ENCODE measurements around the gene ETV6.

Gene ETV6

DNA sequence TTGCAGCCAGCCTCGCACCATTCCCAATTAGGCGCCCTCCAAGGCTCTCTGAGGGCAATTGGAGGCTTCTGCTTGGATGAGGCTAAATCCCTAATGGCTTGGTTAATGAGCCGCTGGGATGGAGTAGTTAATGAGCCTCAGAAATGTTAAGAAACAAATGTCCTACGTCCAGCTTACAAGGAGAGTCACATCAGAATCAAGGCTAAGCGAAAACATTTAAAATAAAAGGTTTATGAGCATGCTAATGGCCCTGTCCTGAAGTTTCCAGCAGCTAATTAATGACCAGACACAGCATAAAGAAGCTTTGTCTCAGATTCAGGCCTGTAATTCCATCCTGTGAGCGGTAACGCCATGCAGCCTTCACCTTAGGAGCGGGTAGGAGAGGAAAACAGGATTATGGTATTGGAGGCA is 220.6 kb downstream of the ETV6 start:
- no peak for DNase-seq

DNA sequence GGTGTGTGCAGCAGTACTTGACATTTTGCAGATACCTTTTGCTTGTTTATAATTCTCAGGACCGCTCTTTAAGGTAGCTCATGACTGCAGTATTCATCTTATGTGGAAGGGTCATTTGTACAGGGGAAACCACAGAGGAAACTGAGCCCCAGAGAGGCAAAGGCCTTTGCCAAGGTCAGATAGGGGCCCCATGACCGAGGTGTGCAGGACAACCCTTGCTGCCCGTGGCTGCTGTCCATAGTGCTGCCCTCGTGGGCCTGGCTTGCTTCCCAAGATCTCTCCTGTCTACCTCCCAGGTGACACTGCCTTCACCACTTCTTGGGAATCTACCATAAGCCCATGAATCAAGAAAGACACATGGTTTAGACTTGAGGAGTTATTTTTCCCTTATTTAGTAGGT is 222.6 kb downstream of the ETV6 start:
- DNase-seq, result no peak

DNA sequence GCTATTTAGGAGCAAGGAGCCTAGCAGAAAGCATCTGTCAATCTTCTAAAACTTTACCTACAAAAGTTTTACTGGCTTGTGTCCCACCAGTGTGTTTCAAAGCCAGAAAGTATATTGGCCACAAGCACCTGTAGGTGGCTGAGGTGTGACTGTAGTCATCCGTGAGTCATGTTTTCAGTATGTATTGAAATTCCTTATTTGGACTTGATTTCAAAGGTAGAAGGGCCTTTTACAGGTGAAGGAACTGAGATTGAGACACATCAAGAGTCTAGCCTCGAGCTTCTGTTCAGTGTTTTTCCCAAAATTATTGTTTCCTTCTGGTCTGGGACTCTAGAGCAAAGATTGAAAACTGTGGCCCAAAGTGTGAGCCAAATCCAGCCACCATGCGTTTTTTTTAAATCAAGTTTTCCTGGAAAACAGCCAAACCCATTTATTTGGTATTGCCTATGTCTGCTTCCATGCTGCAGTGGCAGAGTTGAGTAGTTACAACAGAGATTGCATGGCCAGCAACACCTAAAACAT is 226.0 kb downstream of the ETV6 start:
- DNase-seq, result no peak

DNA sequence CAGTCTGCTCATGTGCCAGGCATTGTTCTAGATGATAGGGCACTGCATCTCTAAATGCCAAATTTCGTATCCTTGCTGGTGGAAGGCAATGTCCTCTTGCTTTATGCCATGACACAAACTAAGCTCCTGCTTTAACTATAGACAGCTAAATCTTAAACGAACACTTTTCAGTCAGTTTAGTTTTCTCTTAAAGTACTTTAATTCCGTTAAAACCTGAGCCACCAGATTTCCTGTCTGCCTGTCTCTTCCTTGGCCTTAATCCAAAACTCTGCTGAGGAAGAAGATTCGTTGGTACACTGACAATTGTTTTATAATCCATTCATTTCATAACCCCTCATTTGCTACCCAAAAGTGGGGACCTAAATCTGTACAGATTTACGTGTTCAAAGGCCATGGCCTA is 226.8 kb downstream of the ETV6 start:
- no peak for DNase-seq

DNA sequence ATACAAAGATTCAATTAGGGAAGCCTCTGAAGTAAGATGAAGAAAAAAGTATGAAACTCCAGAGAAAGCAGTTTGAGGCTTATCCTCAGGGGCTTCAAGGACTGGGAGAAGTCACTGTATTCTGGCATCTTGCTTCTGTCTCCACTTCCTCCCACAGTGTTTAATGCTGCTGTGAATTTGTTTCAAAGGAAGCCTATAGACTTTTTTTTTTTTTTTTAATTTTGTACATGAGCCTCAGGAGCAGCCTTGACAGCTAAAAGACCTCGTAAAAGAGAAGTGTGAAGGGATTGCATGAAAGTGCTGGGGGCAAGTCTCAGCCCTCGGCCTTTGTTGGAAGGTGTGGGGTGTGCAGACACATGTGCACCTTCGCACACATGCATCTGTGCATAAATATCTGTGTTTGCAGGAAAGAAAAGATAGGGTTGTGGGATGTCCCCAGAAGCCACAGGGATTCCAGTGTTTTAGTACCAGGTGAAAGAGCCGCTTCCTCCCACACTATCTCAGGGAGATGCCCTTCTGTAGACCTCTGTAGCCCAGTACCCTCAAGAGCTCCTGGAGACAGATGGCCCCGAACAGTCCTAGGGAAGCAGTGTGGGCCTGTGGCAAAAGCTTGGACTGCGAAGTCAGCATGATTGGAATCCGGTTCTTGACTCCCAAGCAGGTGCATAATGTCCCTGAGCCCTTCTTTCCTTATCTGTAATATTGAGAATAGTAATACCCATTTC is 227.8 kb downstream of the ETV6 start:
- DNase-seq, result no peak

DNA sequence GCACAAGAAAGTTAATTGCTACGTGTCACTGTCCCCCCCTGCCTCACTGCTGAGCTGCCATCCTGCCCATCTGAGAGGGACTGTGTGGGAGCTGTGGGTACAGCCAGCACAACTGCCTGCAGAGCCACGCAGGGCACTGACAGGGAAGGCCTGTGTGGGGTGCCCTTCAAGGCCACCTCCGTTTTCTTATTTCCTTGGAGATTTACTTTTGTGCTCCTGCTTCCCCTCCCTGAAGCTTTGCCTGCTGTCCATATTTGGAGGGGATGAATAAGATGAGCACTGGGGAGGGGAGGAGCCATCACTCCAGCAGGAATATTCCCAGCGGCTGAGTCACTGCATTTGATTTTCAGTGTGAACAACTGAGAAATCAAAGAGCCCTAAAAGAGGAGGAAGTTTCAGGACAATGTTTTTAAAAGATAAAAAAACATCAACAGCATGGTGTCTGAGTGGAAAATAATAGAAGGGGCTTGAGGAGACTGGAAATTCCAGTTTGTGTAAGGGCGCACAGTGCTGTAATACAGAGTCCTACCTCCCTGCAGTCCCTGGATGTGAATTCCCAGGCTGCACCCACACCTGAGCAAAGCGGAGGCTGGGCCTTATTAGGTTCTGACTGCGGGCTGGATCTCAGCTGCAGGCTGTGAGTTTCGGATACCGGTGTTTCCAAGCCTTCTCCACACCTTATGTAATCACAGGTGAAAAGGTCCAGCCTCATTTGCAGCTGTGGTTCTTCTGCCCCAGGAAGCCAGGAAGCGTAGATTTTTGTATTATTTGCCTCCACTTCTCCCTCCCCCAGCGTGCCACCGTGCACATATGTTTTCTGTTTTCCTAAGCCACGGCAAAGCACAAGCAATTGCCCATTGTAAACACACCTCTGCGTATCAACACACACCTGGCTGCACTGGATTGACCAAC is 228.7 kb downstream of the ETV6 start:
- DNase-seq, result no peak

DNA sequence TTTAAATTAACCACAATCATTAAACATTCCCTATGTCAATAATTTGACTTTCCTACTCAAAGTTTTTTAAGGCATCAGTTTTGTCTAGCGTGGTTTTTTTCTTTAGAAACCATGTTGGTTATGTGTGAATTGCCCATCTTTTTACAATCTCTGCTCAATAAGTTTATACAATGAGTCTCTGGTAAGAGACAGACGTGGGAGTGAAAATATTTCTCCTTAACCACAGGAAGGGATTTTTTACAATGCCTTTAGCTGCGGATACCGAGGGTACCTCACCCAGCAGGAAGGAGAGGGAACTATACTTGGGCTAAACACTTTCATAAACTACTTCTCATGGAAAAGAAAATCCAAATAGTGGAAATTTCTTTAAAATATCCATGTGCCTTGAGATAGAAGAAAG is 229.8 kb downstream of the ETV6 start:
- no peak for DNase-seq

DNA sequence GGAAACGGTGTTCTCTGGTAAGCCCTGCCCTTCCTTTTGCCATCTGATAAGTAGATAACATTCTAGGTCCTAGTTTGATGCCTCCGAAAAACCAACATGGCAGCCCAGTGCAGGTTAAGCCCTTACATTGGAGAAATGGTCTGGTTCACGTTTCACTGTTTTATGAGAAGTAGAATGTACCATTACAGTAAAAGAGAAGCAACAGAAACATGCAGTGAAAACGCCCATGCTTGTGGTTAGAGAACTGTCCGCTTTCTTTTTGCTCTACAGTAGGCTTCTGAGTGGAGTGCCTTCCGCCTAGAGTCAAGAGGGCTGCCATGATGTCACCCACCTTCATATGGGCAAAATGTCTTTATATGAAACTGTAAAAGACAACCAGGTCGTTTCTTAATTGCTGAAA is 230.9 kb downstream of the ETV6 start:
- DNase-seq, result no peak

DNA sequence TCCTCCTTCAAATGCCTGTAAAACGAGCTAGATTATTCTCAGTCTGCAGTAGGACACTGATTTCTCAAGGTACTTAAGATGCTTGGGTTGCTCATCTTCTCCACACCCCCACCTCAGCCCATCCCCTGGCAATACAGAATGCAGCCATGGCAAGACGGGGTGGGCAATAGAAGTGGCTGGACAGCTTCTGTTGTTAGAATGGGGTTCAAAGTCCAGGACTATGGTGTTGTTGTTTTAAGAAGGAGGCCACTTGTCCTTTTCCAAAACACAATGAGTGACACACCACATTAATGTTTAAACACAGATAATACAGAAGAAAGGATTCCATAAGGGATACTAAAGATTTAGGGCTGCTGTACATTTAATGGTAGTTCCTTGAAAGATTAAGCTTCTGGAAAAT is 232.4 kb downstream of the ETV6 start:
- DNase-seq, result no peak

DNA sequence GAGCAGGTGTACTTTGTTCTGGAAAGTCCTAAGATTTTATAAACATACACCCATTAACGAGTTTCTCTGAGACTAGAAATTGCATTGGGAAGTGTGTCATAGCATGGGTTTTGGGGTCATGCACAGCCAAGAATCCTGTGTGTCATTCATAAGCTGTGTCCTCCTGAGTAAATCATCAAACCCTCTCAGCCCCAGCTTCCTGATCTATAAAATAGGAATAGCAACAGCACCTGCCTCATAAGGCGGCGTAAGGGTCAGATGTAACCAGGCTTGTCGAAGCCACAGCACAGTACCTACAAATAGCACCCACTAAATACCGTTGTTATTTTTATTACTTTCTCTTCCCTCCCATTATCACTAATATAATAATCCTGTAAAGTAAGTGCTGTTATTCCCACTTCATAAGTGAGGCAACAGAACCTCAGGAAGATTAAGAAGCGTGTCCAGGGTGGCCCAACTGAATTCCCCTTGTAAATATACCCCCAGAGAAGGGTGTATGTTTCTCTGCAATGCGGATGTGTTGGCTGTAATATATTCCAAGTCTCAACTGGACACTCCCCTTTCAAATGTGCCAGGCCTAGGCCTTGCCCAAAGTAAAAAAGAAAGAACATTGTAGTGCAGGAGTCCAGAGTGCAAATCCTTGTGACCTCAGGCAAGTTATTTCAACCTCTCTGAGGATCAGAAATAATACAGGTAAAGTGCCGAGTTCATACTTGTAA is 233.0 kb downstream of the ETV6 start:
- DNase-seq, result no peak

DNA sequence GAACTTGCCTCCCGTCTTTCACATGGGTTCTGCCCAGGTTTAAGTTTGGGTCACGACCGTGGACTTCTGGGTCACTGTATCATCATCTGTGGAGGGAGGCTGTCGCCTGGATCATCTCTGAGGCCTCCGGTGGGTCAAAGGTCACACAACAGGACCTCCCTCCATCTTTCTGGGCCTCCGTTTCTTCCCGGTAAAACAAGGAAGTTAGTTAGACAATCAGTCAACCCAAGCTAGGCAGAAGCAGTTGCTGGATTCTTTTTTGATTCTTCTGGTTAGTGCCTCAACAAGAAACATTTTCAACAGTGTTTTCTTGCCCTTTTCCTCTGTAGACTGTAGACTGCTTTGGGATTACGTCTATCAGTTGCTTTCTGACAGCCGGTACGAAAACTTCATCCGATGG is 234.6 kb downstream of the ETV6 start:
- no peak for DNase-seq

DNA sequence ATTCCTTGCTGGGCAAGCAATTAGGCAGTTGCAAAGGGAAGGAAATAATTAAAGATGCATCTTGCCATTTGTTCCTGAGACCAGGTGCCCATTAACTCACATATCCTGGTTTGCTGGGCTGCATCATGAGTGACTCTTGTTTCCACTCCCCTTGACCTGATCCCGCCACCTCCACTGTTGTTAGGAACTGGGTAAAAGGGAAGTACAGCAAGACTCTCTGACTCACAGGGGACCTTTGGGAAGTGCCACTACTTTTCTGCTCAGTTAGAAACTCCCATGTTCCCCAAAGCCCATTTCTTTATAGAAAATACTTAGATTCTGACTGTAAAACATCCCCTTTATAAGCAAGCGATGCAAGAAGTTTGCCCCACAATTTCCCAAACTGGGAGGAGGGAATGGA is 235.2 kb downstream of the ETV6 start:
- no peak for DNase-seq

DNA sequence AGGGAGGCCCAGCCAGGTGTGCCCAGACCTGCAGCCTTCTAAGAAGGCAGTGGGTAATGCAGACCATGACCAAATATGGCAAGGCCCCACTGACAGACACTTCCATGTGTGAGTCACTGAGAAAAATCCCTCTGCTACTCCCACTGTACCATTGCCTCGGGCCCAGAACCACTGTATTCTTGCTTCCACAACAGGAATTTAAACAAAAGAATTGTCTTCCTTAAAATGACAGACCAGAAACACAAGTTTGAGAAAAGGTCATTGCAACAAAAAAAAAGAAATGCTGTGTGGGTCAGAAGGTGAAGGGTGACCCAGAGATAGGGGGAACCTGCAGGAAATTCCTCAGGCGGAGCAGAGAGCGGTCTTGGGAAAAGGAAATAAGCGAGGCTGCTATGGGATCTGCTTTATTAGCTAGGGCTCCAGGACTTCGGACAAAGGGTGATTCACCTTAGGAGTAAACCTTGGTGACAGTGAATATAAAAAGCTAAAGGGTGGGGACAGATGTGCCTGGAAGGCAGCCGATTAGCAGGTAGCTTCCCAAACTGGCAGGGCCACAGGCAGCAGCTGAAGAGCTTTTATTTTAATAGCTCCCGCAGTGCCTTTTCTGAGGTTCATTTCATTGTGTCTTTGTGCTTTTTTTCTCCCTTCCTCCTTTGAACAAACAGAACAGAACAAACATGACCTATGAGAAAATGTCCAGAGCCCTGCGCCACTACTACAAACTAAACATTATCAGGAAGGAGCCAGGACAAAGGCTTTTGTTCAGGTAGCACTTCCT is 236.0 kb downstream of the ETV6 start:
- no peak for DNase-seq

DNA sequence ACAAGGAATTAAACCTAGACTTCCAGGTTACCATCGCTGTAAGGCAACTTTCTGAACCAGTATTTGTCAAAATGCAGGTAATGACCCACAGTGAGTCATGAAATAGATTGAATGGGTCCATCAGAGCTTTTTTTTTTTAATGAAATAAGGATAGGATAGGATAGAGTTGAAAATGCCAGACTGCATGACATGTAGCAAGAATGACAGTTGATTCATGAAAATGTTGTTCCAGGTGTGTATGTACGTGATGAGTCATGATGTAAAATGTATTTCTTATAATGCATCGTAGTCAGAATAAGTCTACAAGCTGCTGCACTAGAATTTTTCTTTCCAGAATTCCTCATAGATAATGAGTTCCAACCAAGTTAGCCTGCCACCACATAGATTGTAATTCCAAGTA is 236.9 kb downstream of the ETV6 start:
- no peak for DNase-seq

DNA sequence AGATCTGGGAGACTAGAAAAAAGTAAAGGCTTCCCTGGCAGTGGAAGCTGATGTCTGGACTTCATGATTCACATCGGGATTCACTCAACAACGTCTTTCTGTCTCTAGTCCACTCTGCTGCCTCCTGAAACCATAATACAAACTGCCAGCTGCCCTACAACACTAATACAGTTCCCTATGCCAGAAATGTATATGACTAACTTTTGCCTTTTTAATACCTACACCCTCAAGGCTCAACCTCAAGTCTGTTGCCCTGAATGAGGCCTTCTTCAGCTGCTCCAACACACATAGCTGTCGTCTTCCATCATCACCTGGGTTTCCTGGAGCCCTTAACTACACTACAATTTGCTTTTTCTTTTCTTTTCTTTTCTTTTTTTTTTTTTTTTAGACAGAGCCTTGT is 238.6 kb downstream of the ETV6 start:
- no peak for DNase-seq

DNA sequence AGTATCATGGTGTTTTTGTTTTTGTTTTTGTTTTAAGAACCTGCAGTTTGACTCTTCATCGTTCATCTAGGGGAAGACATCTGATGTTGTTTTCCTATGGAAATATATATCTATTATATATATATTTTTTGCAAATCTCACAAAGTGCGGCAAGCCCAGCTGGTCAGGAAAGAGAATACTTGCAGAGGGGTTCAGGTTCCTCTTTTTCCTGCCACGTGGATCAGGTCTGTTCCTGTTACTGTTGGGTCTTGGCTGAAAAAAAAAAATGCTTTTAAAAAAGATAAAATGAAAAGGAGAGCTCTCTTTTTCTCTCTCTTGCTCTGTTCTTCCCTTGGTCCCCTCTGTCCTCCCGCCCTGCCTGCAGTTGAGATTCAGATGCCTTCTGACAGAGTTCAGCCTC is 241.9 kb downstream of the ETV6 start:
- no peak for DNase-seq

DNA sequence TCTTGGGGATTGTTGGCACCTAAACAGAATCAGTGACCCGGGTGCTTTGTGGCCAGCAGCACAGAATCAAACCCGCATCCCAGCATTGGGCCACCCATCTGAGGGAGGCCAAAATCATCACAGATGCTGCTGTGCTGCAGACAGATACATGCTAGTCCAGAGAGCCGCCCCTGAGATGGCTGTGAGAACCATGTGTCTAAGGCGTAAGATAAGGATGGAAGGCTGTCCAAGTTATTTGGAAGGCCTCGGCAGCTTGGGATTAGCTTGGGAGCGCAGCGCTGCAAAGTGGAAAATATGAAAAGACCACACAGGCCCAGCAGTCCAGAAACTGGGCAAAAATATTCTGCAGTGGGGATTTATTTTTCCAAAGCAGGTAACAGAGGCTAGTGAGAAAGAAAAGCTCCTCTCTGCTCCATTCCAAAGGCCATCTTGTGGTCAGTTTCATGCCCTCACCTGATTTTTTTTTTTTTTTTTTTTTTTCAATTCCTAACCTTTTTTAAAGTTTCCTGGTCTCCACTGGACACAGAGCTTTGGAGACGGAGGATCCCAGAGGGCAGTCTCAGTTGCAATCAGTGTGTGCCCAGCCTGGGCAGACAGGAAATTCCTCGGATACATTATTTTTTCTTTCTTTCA is 242.4 kb downstream of the ETV6 start:
- peak; percentile 59 for DNase-seq

DNA sequence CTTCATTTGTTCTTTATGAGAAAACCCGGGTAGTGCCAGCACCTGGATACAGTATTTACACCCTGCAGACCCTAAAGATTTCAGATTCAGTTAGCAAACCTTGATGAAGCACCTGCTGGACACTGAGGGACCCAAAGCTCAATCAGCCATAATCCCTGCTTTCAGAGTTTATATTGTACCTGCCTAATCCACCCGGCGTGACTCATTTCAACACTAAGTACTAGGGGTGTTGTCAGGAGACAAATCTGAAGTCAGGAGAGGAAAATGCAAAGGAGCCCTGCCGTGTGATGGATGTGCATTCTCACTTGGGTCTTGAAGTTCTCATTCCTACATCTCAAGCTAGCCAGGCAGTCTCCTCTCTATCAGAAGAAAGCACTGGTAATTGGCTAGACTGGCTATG is 244.5 kb downstream of the ETV6 start:
- no peak for DNase-seq

DNA sequence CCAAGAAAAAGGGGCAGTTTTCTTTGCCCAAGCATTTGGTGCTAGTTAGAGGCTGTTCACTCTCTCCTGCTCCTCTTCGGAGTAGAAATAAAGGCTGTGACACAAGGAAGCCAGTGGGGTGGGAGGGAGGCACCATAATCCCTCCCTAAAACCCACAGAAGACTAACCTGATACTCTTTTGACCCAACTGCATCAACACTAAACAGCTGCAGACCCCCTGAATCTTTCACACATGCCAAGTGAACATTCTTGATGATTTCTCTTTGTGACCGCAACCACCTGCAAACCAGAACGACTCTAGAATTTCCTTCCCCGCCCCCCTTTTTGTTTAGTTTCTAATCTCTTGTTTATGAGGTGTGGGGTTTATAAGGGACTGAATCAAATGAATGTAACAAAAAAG is 245.4 kb downstream of the ETV6 start:
- no peak for DNase-seq

DNA sequence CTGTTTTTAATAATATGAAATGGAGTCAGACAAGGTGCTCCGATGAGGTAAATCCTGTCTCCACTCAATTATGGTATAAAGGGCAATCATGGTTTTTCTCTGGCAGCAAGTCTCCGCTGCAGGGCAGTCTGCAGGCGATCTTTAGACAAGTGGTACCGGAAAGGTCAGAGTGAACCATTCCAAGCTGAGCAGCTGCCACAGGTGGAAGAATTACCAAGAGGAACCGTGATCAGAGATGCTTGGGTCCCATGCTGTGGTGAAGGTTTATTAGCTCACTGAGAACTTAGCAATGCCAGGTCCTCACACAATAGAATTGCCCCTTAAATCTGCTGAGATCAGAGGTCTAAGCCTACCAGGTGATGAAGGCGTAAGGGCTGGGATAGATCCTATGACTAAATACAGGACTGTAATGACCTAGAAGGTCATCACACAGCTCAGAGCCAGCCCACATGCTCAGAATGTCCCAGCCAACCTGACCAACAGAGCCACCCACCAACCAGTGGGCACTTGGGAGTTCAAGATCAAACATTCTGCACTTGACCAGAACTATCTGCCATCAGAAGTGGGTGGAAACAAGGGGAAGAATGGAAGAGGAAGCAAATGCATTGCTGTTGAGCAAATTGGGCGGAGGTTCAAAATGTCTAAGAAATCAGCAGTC is 246.1 kb downstream of the ETV6 start:
- no peak for DNase-seq

DNA sequence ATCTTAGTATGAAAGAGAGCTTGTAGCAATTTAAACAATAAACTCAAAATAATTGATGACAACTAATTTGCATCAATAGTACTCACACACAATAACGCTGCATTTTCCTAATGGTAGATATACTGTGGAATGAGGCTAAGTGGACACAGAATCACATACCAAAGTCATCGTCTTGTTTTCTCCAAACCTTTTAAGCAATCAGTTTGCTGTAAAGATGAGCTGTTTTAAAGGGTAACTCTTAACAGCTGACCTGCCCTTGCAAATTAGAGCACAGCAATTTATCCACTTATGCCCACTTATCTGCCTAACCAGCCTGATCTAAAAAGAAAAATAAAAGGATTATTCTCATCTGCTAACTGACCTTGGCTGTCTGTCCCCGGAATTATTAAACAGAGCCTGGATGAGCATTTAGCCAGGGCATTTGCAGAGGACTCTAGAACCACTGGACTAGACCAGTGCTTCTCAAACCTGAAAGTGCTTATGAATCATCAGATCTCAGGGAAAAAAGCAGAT is 247.0 kb downstream of the ETV6 start:
- DNase-seq, result no peak
